ENCODE measurements around the gene KDM7A.

The KDM7A gene

GRCh38 chr7:140054751-140055150, 122.0 kb downstream of the KDM7A start:
- no peak for DNase-seq (ENCODE audit: low read depth in 2 of 2)

GRCh38 chr7:140053812-140054539, 122.8 kb downstream of the KDM7A start:
- DNase-seq (ENCODE audit: low read depth in 2 of 2): no peak

- DNase-seq (ENCODE audit: low read depth in 2 of 2): no peak
Observed at GRCh38 chr7:140051820-140052219, 125.0 kb downstream of the KDM7A start.

GRCh38 chr7:140050100-140050499, 126.7 kb downstream of the KDM7A start:
- no peak for DNase-seq (ENCODE audit: low read depth in 2 of 2)

- DNase-seq (ENCODE audit: low read depth in 2 of 2): no peak
Observed at GRCh38 chr7:140049339-140050024, 127.3 kb downstream of the KDM7A start.

GRCh38 chr7:140048989-140049338, 127.8 kb downstream of the KDM7A start:
- DNase-seq (ENCODE audit: low read depth in 2 of 2): no peak

GRCh38 chr7:140048138-140048537, 128.6 kb downstream of the KDM7A start:
- DNase-seq (ENCODE audit: low read depth in 2 of 2): no peak

GRCh38 chr7:140047197-140047596, 129.6 kb downstream of the KDM7A start:
- DNase-seq (ENCODE audit: low read depth in 2 of 2): no peak

GRCh38 chr7:140045697-140046096, 131.1 kb downstream of the KDM7A start:
- DNase-seq (ENCODE audit: low read depth in 2 of 2): no peak

- no peak for DNase-seq (ENCODE audit: low read depth in 2 of 2)
Observed at GRCh38 chr7:140044251-140044650, 132.5 kb downstream of the KDM7A start.

GRCh38 chr7:140042386-140042670, 134.5 kb downstream of the KDM7A start:
- no peak for DNase-seq (ENCODE audit: low read depth in 2 of 2)

- no peak for DNase-seq (ENCODE audit: low read depth in 2 of 2)
Observed at GRCh38 chr7:140041659-140042385, 135.0 kb downstream of the KDM7A start.

GRCh38 chr7:140039896-140040295, 136.9 kb downstream of the KDM7A start:
- DNase-seq (ENCODE audit: low read depth in 2 of 2): no peak

- DNase-seq (ENCODE audit: low read depth in 2 of 2): no peak
Observed at GRCh38 chr7:140039066-140039465, 137.7 kb downstream of the KDM7A start.

GRCh38 chr7:140036224-140036962, 140.4 kb downstream of the KDM7A start:
- DNase-seq (ENCODE audit: low read depth in 2 of 2): no peak

- DNase-seq (ENCODE audit: low read depth in 2 of 2): no peak
Observed at GRCh38 chr7:140035400-140036223, 141.2 kb downstream of the KDM7A start.

All from stimulated activated CD4-positive, alpha-beta T cell treated with anti-CD3 and anti-CD28 coated beads, Interleukin-4, amount 100 ng/mL, for 48 hours (primary cell).